NCI-H2227 (cell line): ENCODE results near the gene DENND1A.

Source experiments
- DNase-seq: peaks from one replicate; lab custom pipeline; 2025; ENCODE audit not compliant: unreplicated experiment; lab: John Stamatoyannopoulos, UW

Gene DENND1A

DNA sequence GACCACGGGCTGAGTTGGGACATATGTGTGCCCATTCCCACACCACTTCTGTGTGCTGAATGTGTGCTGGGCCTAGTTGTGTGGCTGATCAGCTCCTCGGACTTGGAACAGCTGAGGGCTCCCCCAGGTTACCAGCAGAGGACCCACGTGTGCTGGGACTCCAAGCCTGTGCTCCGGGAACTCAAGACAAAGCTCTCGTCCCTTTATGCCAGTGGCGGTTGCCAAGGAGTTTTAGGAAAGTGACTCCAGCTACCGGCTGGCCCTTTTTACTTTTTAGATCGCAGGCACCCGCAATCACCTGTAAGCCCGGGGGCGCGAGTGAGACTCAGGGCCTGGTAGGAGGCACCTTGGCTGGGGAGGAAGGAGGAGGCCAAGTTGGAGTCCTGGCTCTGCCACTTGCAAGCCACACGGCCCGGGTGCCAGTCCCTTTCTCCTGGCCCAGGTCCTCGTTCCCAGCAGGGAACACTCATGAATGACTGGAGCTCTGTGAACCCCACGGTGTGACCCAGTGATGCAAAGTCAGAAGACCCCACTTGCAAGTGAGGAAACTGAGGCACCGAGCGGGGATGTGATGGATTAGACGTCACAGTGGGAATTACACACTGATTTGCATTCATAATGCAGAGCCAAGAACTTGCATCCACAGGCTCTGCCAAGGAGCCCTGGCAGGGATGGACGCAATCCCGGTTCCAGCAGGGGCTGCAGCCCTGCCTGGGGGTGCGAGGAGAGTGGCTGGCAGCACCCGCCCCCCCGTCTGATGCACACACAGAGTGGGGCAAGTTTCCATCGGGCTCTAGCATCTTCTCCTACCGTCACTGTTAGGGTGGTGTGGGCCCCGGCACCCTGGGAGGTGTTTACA, 547.0 kb downstream of the DENND1A start:
- DNase-seq = no peak

DNA sequence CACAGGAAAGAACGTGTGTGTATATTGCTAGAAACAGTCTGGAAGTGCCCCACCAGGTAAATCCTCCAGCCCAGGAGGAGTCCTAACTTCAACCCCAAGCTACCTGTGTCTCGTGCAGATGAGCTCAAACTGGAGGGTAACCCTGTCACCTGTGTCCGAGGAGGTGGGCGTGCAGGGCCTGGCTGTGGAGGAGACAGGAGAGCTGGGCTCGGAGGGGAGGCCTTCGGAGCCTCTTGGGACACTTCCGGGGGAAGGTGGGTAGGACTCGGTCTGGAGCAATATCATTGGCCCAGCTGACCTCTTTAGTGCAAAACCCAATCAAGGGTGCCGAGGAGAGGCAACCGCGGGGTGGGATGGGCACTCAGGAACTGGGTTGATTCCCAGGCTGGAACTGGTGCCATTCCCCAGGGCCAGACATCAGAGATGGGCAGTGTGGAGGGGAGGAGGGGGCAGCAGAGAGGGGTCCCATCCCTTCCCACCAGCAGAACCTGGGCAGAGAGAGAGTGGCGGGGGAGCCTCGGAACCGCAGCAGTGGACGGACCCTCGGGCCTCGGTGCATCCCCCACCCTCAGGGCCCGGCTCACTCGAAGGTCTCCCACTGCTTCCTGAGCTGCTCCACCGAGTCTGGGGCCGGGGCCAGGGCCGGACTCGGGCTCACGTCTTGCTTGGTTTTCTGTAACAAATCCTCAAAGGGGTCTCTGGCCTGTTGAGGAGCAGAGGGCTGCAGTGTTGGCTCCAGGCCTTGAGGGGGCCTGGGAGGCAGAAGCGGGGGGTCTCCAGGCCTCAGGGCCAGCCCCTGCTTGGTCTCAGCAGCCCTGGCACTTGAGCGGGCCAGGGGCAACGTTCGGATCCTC, 548.8 kb downstream of the DENND1A start:
- DNase-seq = no peak

DNA sequence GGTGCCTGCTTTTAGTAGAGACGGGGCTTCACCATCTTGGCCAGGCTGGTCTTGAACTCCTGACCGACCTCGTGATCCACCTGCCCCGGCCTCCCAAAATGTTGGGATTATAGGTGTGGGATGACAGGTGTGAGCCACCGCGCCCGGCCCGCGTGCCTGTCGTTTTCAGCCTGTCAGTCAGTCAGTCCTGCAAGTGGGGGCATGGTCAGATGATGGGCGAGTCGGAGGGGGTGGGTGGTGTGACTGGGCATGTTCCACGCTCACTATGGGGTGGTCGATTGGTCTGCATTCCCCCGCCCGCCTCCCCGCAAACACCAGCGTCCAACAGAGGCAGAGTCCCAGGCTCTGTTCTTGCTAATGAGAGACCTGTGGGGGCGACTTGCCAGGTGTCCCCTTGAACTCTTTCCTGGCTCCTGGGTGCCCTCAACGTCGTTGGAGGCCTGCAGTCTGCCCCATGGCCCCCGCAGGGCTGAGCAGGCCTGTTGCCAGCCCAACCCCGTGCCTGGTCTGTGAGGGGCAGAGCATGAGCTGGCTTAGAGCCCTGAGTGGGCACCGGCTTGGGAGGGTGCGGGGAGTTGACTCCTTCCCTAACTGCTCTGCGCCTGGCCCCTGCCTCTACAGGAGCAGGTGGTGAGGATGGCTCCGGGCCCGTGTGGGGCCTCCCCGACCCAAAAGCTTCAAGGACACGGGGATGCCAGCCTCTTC, 550.8 kb downstream of the DENND1A start:
- no peak for DNase-seq

DNA sequence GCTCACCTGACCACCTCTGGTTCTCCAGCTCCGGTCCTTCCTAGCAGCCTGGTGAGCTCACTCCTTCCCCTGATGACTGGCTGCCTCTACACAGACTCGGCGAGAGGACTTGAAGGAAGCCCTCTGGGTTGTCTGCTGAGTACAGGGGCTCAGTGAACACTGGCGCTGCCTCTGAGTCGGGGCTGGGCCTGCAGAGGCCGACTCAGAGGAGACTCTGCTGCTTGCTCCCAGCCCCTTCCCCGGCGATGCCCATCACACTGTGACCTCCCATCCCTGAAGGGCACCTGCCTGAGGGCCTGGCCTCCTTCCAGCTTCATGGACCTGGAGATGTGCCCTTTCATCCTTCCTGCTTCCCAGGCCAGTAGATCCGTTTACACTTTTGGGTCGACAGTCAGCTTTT, 551.9 kb downstream of the DENND1A start:
- no peak for DNase-seq

DNA sequence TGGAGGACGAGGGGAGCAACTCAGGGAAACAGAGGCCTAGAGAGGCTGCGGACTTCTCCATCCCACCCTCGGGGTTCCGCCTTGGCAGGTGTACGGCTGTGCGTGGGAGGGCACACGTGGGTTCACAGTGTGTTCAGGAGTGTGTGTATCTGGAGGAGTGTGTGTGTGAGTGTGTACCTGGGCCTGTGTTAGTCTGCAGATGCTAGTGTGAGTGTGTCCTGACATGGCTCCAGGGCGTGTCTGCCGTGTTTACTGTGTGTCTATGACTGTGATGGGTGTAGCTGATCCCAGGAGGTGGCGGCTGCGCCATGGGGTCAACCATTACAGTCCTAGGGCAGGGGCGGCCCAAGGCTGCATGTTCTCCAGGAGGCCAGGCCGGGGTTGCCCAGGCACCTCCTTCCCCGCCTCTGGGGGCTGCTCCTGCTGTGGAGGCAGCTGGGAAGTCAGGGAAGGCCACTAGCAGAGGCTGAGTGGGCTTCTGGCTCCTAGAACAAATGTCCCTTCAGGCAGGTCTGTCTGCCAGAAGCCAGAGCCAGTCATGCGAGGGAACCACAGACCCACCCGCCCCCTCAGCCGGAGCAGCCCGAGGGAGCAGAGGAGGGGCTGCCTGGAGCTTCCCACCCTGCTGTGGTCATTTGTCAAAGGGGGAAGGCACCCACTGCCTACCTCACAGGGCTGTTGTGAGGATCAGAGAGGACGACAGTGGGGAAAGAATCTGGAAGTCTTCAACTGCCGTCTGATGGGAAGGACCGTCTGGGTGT, 552.5 kb downstream of the DENND1A start:
- DNase-seq = no peak

DNA sequence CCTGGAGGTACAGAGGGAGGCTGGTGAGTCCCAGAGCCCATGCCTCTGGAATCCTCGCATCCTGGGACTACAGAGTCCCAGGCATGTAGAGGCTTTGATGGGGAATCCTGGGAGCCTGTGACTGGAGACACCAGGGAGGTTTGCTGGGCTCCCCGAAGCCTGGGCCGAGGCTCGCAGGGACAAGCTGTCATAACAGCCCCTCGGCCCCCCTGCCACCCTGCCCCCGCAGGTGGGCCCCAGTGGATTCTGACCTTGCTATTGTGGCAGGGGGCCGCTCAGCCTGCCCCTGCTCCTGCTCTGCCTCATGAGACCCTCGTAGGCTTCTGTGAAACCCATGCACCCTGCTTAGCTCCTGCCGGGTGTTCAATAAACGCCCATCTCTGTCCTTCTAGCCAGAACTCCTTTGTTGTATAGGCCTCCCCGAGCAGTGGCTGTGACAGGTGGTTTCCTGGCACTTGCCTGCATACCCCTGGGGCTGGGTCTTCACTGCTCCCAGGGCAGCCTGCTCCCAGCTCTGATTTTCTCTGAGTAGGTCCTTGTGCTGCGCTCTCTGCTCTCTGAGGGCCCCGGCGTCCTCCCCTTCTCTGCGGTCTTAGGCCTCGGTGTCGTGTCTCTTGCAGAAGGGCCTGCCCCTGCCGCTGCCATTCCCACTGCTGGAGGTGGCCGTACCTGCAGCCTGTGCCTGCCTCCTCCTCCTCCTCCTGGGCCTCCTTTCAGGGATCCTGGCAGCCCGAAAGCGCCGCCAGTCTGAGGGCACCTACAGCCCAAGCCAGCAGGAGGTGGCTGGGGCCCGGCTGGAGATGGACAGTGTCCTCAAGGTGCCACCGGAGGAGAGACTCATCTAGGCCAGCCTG, 553.5 kb downstream of the DENND1A start:
- DNase-seq = no peak

DNA sequence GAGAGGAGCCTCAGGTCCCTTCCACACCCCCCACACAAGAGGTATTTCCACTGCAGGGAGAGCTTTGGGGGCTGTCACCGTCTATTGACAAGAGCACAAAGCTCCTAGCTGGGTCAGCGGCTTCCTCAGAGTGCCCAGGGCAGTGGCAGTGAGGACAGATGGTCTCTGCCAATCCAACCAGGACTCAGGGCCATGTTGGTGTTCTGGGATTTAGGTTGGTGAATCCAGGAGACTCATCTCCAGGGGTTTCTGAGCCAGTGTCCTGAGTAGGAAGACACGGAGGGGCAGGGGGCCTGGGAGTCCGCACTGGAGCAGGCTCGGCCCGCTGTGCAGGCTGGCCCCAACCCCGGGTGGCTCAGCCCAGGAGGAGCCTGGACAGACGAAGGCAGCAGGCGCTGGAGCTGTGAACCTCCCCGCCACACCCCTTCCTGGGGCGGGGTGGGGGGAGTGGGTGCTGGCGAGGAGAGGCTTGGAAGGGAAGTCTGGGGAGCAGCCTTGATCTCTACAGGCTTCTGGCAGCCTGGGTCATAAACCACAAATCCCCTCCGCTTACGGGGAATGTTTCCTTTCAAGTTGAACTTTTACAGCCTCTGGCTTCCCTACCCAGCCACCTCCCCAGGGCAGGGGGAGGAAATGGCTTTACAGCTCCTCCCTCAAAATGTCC, 554.3 kb downstream of the DENND1A start:
- DNase-seq = no peak

DNA sequence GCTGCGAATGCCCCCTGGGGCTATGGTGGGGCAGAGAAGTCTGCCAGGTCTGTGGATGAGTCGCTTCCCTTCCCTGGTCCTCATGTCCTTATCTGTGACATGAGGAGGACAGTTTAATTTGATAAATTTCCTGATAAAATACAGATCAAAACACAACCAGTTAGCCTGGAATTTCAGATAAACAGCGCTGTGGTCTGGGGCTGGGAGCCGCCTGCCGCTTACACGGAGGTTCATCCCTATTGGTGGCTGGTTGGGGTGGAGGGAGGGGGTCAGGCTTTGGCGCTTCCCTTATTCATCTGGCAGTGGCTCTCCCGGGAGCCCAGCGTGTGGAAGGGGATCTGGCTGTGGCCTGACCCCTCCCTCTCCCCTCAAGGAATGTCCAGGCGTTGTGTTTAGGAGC, 556.0 kb downstream of the DENND1A start:
- no peak for DNase-seq

DNA sequence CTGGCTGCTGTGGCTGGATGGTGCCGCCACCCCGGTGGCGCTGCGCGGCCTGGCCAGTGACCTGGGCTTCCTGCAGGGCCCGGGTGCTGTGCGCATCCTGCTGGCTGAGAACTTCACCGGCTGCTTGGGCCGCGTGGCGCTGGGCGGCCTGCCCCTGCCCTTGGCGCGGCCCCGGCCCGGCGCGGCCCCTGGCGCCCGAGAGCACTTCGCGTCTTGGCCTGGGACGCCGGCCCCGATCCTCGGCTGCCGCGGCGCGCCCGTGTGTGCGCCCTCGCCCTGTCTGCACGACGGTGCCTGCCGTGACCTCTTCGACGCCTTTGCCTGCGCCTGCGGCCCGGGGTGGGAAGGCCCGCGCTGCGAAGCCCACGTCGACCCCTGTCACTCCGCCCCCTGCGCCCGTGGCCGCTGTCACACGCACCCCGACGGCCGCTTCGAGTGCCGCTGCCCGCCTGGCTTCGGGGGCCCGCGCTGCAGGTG, 556.4 kb downstream of the DENND1A start:
- DNase-seq = no peak

DNA sequence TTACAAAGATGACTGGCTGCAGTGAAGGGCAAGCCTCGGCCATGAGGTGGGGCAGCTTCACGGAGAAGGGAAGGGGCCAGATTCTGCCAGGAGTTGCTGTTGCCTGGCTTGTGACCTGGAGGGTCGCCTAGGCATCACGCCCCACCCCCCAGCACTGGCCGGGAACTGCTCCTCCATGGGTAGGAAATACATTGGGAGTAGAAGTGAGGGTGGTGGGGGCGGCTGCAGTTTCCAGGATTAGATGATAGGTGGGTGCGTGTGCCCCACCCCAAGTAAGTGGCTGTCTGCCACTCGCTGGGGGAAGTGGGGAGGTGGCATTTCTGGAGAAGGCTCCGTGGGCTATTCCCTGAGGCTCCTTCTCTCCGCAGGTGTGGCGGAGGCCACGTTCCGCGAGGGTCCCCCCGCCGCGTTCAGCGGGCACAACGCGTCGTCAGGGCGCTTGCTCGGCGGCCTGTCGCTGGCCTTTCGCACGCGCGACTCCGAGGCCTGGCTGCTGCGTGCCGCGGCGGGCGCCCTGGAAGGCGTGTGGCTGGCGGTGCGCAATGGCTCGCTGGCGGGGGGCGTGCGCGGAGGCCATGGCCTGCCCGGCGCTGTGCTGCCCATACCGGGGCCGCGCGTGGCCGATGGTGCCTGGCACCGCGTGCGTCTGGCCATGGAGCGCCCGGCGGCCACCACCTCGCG, 557.0 kb downstream of the DENND1A start:
- no peak for DNase-seq

DNA sequence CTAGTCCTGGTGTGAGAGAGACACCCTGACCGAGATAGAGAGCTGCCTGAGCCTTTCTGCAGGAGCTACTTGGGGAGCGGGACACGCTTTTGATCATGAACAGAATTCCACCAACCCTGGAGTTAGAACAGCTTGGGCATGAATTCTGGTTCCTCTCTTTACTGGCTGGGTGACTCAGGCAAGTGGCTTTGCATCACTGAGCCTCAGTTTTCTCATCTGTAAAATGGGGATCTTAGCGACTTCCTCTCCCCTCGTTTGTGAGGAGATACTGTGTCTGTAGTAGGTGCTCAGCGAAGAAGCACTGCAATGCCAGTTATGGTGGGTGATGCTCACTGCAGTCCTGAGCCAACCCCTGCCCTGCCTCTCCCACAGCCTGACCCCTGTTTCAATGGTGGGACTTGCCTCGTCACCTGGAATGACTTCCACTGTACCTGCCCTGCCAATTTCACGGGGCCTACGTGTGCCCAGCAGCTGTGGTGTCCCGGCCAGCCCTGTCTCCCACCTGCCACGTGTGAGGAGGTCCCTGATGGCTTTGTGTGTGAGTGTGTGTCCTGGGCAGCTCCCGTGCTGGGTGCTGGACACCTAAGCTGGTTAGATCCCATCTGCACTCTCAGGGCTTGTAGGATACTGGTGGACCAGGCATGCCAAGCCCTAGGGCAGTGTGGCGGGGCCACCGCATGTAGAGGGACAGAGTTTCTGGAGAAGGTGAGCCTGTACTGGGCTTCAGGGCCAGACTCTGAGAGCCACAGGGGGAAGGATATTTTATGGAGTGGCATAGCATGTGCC, 557.9 kb downstream of the DENND1A start:
- no peak for DNase-seq

DNA sequence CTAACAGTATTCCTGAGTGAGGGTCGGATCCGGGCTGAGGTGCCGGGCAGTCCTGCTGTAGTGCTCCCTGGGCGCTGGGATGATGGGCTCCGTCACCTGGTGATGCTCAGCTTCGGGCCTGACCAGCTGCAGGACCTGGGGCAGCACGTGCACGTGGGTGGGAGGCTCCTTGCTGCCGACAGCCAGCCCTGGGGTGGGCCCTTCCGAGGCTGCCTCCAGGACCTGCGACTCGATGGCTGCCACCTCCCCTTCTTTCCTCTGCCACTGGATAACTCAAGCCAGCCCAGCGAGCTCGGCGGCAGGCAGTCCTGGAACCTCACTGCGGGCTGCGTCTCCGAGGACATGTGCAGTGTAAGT, 558.7 kb downstream of the DENND1A start:
- DNase-seq = no peak

DNA sequence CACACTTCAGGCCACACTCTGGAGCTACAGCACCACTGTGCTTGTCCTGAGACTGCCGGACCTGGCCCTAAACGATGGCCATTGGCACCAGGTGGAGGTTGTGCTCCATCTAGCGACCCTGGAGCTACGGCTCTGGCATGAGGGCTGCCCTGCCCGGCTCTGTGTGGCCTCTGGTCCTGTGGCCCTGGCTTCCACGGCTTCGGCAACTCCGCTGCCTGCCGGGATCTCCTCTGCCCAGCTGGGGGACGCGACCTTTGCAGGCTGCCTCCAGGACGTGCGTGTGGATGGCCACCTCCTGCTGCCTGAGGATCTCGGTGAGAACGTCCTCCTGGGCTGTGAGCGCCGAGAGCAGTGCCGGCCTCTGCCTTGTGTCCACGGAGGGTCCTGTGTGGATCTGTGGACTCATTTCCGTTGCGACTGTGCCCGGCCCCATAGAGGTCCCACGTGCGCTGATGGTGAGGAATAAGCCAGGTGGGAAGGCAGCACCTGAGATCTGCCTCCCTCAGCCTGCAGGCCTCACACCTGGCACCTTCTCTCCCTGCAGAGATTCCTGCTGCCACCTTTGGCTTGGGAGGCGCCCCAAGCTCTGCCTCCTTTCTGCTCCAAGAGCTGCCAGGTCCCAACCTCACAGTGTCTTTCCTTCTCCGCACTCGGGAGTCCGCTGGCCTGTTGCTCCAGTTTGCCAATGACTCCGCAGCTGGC, 559.2 kb downstream of the DENND1A start:
- no peak for DNase-seq

DNA sequence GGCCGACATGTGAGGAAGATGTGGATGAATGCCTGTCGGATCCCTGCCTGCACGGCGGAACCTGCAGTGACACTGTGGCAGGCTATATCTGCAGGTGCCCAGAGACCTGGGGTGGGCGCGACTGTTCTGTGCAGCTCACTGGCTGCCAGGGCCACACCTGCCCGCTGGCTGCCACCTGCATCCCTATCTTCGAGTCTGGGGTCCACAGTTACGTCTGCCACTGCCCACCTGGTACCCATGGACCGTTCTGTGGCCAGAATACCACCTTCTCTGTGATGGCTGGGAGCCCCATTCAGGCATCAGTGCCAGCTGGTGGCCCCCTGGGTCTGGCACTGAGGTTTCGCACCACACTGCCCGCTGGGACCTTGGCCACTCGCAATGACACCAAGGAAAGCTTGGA, 559.8 kb downstream of the DENND1A start:
- no peak for DNase-seq

DNA sequence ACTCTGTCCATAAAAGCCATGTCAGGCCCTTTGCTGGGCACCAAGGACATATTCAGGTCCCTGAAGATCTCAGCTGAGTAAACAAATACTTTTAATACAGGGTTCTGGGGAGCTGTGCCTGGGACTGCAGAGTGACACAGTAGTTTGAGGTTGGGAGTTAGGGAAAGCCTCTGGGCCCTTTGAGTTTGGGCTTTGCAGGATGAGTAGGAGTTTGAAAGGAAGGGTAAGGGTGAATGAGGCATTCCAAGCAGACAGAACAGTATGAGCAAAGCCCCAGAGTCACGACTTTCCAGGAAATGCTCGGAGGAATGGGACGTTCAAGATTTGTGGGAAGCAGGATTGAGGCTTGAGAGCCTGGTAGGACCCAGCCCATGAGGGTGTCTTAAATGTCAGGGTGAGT, 560.6 kb downstream of the DENND1A start:
- no peak for DNase-seq

DNA sequence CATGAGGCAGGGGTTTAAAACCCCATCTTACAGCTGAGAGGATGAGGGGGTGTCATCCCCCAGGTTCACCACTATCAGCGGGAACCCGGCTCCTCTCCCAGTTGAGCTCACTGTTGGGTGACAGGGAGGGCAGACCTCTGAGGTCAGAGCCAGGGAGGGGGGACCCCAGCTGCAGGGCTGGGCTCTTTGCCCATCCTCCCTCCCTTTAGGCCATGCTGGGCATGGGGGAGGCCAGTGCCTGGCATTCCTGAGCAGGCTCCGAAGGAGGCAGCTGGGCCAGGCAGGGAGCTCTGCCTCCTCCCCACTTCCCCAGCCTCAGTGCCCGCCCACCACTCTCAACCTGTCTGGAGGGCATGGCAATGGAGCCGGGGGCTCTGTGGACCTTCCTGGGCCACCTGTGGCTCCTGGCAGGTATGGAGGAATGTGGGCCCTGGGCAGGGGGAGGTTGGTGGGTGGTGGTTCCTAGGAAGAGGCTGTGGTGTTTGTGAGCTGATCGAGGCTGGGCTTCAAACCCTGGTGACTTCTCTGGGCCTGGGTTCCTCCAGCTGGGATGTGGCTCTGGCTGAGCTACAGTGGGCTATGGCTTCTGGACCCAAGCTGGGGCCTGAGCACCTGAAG, 561.3 kb downstream of the DENND1A start:
- DNase-seq = no peak

DNA sequence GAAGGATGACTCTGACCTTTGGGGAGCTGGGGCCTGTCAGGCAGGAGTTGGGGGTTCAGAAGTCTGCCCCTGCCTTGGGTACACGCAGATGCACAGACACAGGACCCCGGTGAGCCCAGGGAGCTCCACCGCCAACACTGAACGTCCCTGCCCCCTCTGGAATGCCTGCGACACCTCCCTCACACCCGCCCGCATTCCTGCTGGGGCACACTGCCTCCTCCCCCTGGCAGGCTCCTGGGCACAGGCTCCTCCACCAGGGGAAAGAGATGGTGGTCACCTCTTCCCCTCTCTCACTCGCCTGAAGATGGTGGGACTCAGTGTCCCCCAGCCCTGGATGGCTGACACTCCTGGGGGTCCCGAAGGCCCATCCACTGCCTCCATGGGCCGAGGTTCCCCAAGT, 561.9 kb downstream of the DENND1A start:
- DNase-seq = no peak
